Stomach (tissue), 9 donors: ENCODE results near the gene RLF. TPM values are rescaled to one million over a fixed set of nuclear protein-coding genes. Genes with fewer than 3 reads are reported as not detected.
"Not testable (repeated sequence)": the region's sequence is repeated elsewhere in the genome, so short reads cannot be mapped to it uniquely, and the experiment has no call there.

Source experiments
- DNase-seq, 2 donors: peaks; one replicate each; pipeline versions ENCODE4 v3.0.0 to v3.0.0-alpha.2; 2013 to 2019
- H3K27ac ChIP-seq, 5 donors: fragments of 200-600 bp in 4 of 5; sonication (generic) in 4 of 5; one replicate each; pipeline ENCODE4 v1.5.1; 2013 to 2019; ENCODE audit warnings: mild to moderate bottlenecking in 1 of 5, moderate library complexity in 1 of 5
- H3K27me3 ChIP-seq, 3 donors: fragments of 200-600 bp; sonication (generic); one replicate each; pipeline ENCODE4 v1.5.1; 2017 to 2019; ENCODE audit warnings: mixed run types in 1 of 3
- H3K36me3 ChIP-seq, 4 donors: fragments of 200-600 bp; sonication (generic); 1 replicate in 3 of 4; 2 replicates in 1 of 4; pipeline ENCODE4 v1.5.1; 2016 to 2019
- H3K4me1 ChIP-seq, 4 donors: fragments of 200-600 bp; sonication (generic); one replicate each; pipeline ENCODE4 v1.5.1; 2016 to 2019
- H3K4me3 ChIP-seq, 4 donors: fragments of 200-600 bp; sonication (generic) in 3 of 4; one replicate each; pipeline ENCODE4 v1.5.1; 2016 to 2019; ENCODE audit warnings: mild to moderate bottlenecking in 1 of 4
- H3K9me3 ChIP-seq, 4 donors: fragments of 200-600 bp; sonication (generic); one replicate each; pipeline ENCODE4 v1.5.1; 2016 to 2019
- EP300 ChIP-seq: sonication (generic); formaldehyde crosslinking; IDR thresholded peaks from one replicate; pipeline ENCODE4 v1.6.1; 2017; ENCODE audit warnings: antibody characterized with exemption
- POLR2A ChIP-seq, 4 donors: fragments of 450-650 bp; IDR thresholded peaks; one replicate each; pipeline ENCODE4 v1.6.1; 2016; ENCODE audit warnings: antibody characterized with exemption in 4 of 4, control low read depth in 2 of 4, mild to moderate bottlenecking in 1 of 4, moderate library complexity in 1 of 4
- POLR2AphosphoS5 ChIP-seq, 3 donors: sonication (generic); formaldehyde crosslinking; IDR thresholded peaks; one replicate each; pipeline ENCODE4 v1.6.1; 2016; ENCODE audit warnings: antibody characterized with exemption in 3 of 3
- WGBS, 5 donors: extraction: QIAGEN DNeasy Blood & Tissue Kit in 3 of 5; methylation state at CpG; one replicate each; pipeline versions ENCODE4 v1.1.5 to v1.1.7; 2013 to 2018; 5-methylcytosine and 5-hydroxymethylcytosine counted together
- intact Hi-C: fragments of 100-400 bp; cut with DNase I; formaldehyde crosslinking; loops from one replicate; pipeline ENCODE4 v1.15.1; 2023; ENCODE audit warnings: low total_unique reads
- polyA plus RNA-seq, 3 donors: library from polyadenylated mRNA; stranded (reverse); fragments of 200-250 nt; gene quantifications; one replicate each; pipeline ENCODE4 v1.2.3, GENCODE V29; 2013
- total RNA-seq, 5 donors: library from RNA; depleted of rRNA; stranded (reverse); fragments of >200 nt; gene quantifications; one replicate each; pipeline versions ENCODE4 v1.1.0 to v1.2.3, GENCODE V29; 2014 to 2016
- TF ChIP-seq, protein P1 (sequence below), 7 experiments: fragments of 450-650 bp in 4 of 7; fragments of 200-600 bp in 3 of 7; sonication (generic) in 3 of 7; IDR thresholded peaks; one replicate each; pipeline ENCODE4 v1.5.1; 2016 to 2019; ENCODE audit warnings: antibody characterized with exemption in 7 of 7, control low read depth in 2 of 7, mild to moderate bottlenecking in 1 of 7
- donor health status: healthy with polysubstance abuse.
- donor health status: Bipolar disorder and iron deficiency.
- donor health status: healthy.

The RLF gene
- total and polyA plus RNA-seq, 8 donors: 3.1 to 38.7 (median 14.6) TPM

DNA sequence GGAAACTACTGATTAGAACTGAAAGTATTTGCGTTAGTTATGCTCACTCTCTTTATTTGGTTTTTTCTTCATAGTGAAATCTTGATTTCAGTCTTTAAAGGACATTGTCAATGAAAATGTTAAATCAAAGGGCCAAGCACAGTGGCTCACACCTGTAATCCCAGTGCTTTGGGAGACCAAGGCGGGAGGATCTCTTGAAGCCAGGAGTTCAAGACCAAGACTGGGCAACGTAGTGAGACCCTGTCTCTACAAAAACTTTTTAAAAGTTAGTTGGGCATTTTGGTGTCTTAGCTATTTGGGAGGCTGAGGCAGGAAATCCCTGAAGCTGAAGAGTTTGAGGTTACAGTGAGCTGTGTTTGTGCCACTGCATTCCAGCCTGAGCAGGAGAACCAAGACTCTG, 13.6 kb downstream of the RLF start:
- Histone ChIP-seq H3K27me3 (no peaks in the 10 kb centered on the region), H3K4me1 (peaks cover 0 to 66% (median 34%) of the 10 kb centered on the region in 4 donors), H3K4me3 (no peak overlapping the region), H3K9me3 (no peaks in the 10 kb centered on the region), H3K36me3 (no peaks in the 10 kb centered on the region), H3K27ac (no peak overlapping the region)
- 73 to 85% (median 74%) methylated on average over 3 of the region's 3 CpGs for WGBS, 5 donors
- no peak for DNase-seq
- intact Hi-C loops: no loop called here
- TF ChIP-seq, protein P1, sequence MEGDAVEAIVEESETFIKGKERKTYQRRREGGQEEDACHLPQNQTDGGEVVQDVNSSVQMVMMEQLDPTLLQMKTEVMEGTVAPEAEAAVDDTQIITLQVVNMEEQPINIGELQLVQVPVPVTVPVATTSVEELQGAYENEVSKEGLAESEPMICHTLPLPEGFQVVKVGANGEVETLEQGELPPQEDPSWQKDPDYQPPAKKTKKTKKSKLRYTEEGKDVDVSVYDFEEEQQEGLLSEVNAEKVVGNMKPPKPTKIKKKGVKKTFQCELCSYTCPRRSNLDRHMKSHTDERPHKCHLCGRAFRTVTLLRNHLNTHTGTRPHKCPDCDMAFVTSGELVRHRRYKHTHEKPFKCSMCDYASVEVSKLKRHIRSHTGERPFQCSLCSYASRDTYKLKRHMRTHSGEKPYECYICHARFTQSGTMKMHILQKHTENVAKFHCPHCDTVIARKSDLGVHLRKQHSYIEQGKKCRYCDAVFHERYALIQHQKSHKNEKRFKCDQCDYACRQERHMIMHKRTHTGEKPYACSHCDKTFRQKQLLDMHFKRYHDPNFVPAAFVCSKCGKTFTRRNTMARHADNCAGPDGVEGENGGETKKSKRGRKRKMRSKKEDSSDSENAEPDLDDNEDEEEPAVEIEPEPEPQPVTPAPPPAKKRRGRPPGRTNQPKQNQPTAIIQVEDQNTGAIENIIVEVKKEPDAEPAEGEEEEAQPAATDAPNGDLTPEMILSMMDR (IDR thresholded peaks at IDR 0.05): no peak
- TF ChIP-seq POLR2AphosphoS5 (IDR thresholded peaks at IDR 0.05): no peak

DNA sequence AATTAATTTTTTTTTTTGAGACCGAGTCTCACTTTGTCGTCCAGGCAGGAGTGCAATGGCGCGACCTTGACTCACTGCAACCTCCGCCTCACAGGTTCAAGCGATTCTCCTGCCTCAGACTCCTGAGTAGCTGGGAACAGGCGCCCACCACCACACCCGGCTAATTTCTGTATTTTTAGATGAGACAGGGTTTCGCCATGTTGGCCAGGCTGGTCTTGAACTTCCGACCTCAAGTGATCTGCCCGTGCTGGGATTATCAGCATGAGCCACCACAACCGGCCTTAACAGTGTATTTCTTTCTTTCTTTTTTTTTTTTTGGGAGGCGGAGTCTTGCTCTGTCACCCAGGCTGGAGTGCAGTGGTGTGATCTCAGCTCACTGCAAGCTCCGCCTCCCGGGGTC, 15.8 kb downstream of the RLF start:
- DNase-seq, intact Hi-C loops, H3K4me3 ChIP-seq, H3K9me3 ChIP-seq, H3K27ac ChIP-seq, H3K36me3 ChIP-seq, H3K27me3 ChIP-seq: not testable (repeated sequence)
- H3K4me1 ChIP-seq: peaks cover 0 to 56% (median 24%) of the 10 kb centered on the region in 4 donors
- 93 to 95% (median 95%) methylated on average over 15 of the region's 15 CpGs for WGBS, 5 donors

DNA sequence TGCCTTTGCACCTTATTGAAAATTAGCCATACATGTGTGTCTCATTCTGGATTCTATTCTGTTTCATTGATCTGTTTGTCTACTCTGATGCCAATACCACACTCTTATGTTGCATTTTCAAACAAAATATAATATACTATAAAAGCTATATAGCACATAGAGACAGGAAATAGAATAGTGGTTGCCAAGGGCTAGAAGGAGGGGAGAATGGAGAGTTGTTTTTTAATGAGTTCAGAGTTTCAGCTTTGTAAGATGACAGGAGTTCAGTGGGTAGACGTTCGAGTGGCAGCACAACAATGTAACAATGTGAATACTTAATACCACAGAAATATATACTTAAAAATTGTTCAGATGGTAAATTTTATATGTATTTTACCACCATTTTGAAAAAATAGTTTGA, 17.0 kb downstream of the RLF start:
- DNase-seq: no peak
- intact Hi-C loops: no loop called here
- Histone ChIP-seq H3K36me3 (no peaks in the 10 kb centered on the region), H3K9me3 (no peaks in the 10 kb centered on the region), H3K4me3 (no peak overlapping the region), H3K27me3 (no peaks in the 10 kb centered on the region), H3K4me1 (peaks cover 0 to 56% (median 26%) of the 10 kb centered on the region in 4 donors), H3K27ac (no peak overlapping the region)
- 60 to 70% (median 67%) methylated on average over 2 of the region's 2 CpGs for WGBS, 5 donors
- TF ChIP-seq POLR2AphosphoS5 (IDR thresholded peaks at IDR 0.05) (no peak), POLR2A (IDR thresholded peaks at IDR 0.05) (no peak), EP300 (no peak)
- TF ChIP-seq, protein P1 (IDR thresholded peaks at IDR 0.05): no peak

DNA sequence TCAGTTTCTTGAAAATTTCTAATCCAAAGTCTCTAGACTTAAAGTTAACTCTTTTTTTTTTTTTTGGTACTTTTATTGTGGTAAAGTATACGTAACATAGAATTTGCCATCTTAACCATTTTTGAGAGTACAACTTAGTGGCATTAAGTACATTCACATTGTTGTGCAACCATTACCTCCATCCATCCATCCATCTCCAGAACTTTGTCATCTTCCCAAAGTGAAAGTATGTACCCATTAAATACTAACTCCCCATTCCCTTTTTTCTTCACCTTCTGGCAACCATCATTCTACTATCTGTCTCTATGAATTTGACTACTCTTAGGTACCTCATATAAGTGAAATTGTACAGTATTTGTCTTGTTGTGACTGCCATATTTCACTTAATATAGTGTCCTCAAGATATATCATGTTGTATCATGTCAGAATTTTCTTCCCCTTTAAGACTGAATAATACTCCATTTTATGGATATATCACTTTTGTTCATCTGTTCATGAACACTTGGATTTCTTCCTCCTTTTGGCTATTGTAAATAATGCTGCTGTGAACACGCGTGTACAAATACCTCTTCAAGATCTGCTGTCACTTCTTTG, 18.4 kb downstream of the RLF start:
- WGBS, 5 donors: 91 to 98% (median 97%) methylated on average over 3 of the region's 3 CpGs
- peaks cover 0 to 53% (median 24%) of the 10 kb centered on the region in 4 donors for H3K4me1 ChIP-seq
- no peak overlapping the region for H3K27ac ChIP-seq
- TF ChIP-seq, protein P1 (IDR thresholded peaks at IDR 0.05): no peak
- TF ChIP-seq POLR2AphosphoS5 (IDR thresholded peaks at IDR 0.05): no peak
- no peak for TF ChIP-seq EP300
- no peak for TF ChIP-seq POLR2A (IDR thresholded peaks at IDR 0.05)
- no peaks in the 10 kb centered on the region for H3K27me3 ChIP-seq
- DNase-seq: no peak
- no peak overlapping the region for H3K4me3 ChIP-seq
- H3K36me3 ChIP-seq: no peaks in the 10 kb centered on the region
- H3K9me3 ChIP-seq: no peaks in the 10 kb centered on the region
- intact Hi-C loops: no loop called here

DNA sequence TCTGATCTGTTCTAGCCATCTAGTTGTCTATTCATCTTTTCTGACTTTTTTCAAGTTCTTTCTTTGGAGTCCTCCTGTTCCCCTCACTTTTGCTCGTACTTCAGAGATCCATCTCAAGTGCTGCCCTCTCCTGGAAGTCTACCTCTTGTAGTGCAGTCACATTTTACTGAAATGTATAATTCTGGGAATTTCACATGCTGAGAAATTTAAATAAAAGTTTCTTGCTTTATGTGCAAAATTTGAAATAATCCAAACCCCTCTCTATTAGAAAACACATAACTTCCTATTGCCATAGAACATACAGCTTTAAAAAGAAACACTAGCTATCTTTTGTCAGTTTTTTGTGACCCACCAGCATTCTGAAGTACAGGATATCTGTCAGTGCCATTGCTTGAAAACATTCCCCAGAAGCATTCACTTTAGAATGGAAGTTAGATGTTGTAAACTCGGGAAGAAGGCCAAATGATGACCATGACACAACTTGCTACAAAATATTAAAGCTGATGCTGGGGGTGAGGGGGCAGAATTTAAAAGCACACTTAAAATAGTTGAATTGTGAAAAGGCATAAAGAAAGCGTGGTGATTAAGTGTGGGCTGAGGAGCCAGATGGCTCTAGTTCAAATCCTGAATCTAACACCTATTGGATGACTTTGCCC, 22.0 kb downstream of the RLF start:
- intact Hi-C loops: no loop called here

More for the DNA sequence above, 22.0 kb downstream of the RLF start:
- Histone ChIP-seq H3K36me3 (no peaks in the 10 kb centered on the region), H3K4me1 (peaks cover 0 to 63% (median 29%) of the 10 kb centered on the region in 4 donors), H3K9me3 (no peaks in the 10 kb centered on the region), H3K27ac (no peak overlapping the region), H3K27me3 (no peaks in the 10 kb centered on the region), H3K4me3 (no peak overlapping the region)
- TF ChIP-seq, protein P1 (IDR thresholded peaks at IDR 0.05): peak in 1 of 7 experiments; percentile 13
- TF ChIP-seq POLR2A (IDR thresholded peaks at IDR 0.05): no peak
- 56 to 72% (median 63%) methylated on average over 3 of the region's 3 CpGs for WGBS, 5 donors
- peak in 1 of 2 donors; percentile 39 for DNase-seq
